Right atrium auricular region (tissue), 2 donors: ENCODE results near the gene C3orf85. TPM values are rescaled to one million over a fixed set of nuclear protein-coding genes. Genes with fewer than 3 reads are reported as not detected.

ENCODE experiments used
- DNase-seq: peaks from one replicate; pipeline ENCODE4 v3.0.0-alpha.2; 2019; ENCODE audit warnings: low spot score
- H3K27ac ChIP-seq, 2 donors: fragments of 200-600 bp; sonication (generic); 1 replicate in 1 of 2; 2 replicates in 1 of 2; pipeline ENCODE4 v1.5.1; 2016 to 2019
- H3K27me3 ChIP-seq, 2 donors: fragments of 200-600 bp; sonication (generic); one replicate each; pipeline versions ENCODE4 v1.5.1 to v1.6.0; 2017 to 2019
- H3K36me3 ChIP-seq: fragments of 200-600 bp; sonication (generic); one replicate; pipeline ENCODE4 v1.5.1; 2016
- H3K4me1 ChIP-seq, 2 donors: fragments of 200-600 bp; sonication (generic); one replicate each; pipeline versions ENCODE4 v1.5.1 to v1.6.0; 2017 to 2019
- H3K4me3 ChIP-seq, 2 donors: fragments of 200-600 bp; sonication (generic); 1 replicate in 1 of 2; 2 replicates in 1 of 2; pipeline ENCODE4 v1.5.1; 2017 to 2019; ENCODE audit warnings: mild to moderate bottlenecking in 1 of 2, moderate library complexity in 1 of 2
- H3K9me3 ChIP-seq, 2 donors: fragments of 200-600 bp; sonication (generic); one replicate each; pipeline ENCODE4 v1.5.1; 2019
- total RNA-seq, 2 donors: library from RNA; depleted of rRNA; stranded (reverse); fragments of >200 nt; gene quantifications; one replicate each; pipeline ENCODE4 v1.1.0, GENCODE V29; 2016
- TF ChIP-seq, protein P1 (sequence below), 2 donors: fragments of 200-600 bp; sonication (generic); IDR thresholded peaks; one replicate each; pipeline ENCODE4 v1.5.1; 2019; ENCODE audit warnings: antibody characterized with exemption in 2 of 2

The C3orf85 gene
- total RNA-seq, 2 donors from 2014 or later: not detected

DNA sequence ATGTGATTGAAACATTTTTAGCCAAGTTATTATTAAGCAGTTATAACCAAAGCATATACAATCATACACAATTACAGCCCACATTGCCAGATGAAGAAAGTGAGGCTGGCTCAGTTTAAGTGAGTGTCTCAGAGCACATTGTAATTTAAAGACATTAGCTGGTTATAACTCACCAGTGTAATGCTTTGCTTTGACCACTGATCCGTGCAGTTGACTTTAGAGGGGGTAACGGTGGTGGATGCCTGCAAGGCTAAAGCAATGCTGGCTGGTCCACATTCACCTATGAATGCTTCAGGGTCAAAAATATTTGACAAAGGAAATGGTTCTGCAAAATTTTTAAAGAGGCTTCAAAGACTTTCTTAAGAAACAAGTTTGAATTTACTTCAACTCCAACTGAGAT, 1.2 kb downstream of the C3orf85 start:
- Histone ChIP-seq H3K36me3 (no peaks in the 10 kb centered on the region), H3K27me3 (no peaks in the 10 kb centered on the region), H3K4me1 (no peaks in the 10 kb centered on the region), H3K27ac (no peak overlapping the region), H3K9me3 (no peaks in the 10 kb centered on the region), H3K4me3 (no peak overlapping the region)
- TF ChIP-seq, protein P1, sequence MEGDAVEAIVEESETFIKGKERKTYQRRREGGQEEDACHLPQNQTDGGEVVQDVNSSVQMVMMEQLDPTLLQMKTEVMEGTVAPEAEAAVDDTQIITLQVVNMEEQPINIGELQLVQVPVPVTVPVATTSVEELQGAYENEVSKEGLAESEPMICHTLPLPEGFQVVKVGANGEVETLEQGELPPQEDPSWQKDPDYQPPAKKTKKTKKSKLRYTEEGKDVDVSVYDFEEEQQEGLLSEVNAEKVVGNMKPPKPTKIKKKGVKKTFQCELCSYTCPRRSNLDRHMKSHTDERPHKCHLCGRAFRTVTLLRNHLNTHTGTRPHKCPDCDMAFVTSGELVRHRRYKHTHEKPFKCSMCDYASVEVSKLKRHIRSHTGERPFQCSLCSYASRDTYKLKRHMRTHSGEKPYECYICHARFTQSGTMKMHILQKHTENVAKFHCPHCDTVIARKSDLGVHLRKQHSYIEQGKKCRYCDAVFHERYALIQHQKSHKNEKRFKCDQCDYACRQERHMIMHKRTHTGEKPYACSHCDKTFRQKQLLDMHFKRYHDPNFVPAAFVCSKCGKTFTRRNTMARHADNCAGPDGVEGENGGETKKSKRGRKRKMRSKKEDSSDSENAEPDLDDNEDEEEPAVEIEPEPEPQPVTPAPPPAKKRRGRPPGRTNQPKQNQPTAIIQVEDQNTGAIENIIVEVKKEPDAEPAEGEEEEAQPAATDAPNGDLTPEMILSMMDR (IDR thresholded peaks at IDR 0.05): no peak
- DNase-seq: no peak

DNA sequence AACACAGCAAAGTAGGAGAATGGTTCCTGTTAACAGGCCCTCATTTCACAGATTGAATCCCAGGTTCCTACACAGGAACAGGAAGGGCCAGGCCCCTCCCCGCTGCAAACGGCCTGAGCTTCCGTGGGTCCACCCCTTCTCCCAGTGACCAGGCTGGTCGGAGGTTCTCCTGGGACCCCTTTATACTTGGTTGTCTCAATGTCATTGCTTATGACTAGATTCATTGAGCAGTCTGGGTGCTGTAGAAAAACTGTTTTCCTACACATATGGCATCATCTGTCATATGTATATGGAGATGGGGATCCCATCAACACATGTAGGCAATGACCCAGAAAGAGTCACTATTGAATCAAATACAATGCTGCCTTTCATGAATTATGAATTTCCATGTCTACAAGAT, 3.8 kb downstream of the C3orf85 start:
- DNase-seq: no peak

DNA sequence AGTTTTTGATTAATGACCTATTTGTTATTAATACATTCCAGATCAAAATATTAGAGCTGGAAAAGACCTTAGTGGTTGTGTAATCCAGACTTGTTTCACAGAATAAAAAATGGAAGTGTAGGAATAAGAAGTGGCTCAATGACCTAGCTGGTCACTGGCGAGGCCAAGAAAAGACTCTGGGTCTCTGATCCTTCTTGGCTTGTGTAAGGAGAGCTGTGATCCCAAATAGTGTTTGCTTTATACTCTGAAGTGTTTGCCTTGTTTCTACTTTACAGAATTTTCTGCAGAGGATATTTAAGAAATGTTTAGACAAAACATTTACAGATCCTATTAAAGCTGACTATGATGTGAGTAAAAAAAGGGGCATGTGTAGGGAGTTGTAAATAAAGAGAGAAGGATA, 7.1 kb downstream of the C3orf85 start:
- Histone ChIP-seq H3K36me3 (no peaks in the 10 kb centered on the region), H3K9me3 (peaks cover 0 to 5% of the 10 kb centered on the region in 2 donors), H3K4me1 (no peaks in the 10 kb centered on the region), H3K27me3 (no peaks in the 10 kb centered on the region), H3K4me3 (no peak overlapping the region), H3K27ac (no peak overlapping the region)
- no peak for DNase-seq
- TF ChIP-seq, protein P1 (IDR thresholded peaks at IDR 0.05): no peak

More for the DNA sequence above, 3.8 kb downstream of the C3orf85 start:
- H3K36me3 ChIP-seq: no peaks in the 10 kb centered on the region
- H3K9me3 ChIP-seq: no peaks in the 10 kb centered on the region
- H3K27ac ChIP-seq: no peak overlapping the region
- H3K4me3 ChIP-seq: no peak overlapping the region
- H3K27me3 ChIP-seq: no peaks in the 10 kb centered on the region
- TF ChIP-seq, protein P1 (IDR thresholded peaks at IDR 0.05): no peak
- no peaks in the 10 kb centered on the region for H3K4me1 ChIP-seq

DNA sequence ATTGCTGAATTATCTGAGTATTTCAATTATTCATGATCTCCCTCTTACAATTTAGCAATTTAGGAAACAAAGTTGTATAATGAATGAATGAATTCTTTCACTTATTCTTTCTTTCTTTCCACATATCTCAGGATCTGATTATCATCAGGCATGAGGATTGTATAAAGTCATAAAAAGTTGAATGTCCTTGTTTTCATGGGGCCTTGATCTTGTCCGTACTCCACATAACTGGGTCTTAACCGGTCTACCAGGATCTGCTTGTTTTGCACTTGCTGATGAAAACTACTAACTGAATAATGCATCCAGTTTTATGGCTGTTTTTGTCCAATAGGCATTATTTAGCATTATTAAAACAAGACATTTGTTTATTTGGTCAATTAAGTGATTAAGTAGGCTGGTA, 12.6 kb downstream of the C3orf85 start:
- Histone ChIP-seq H3K27ac (no peak overlapping the region), H3K27me3 (no peaks in the 10 kb centered on the region), H3K9me3 (peaks cover 0 to 5% of the 10 kb centered on the region in 2 donors), H3K4me1 (no peaks in the 10 kb centered on the region), H3K36me3 (no peaks in the 10 kb centered on the region), H3K4me3 (no peak overlapping the region)
- TF ChIP-seq, protein P1 (IDR thresholded peaks at IDR 0.05): no peak
- no peak for DNase-seq

DNA sequence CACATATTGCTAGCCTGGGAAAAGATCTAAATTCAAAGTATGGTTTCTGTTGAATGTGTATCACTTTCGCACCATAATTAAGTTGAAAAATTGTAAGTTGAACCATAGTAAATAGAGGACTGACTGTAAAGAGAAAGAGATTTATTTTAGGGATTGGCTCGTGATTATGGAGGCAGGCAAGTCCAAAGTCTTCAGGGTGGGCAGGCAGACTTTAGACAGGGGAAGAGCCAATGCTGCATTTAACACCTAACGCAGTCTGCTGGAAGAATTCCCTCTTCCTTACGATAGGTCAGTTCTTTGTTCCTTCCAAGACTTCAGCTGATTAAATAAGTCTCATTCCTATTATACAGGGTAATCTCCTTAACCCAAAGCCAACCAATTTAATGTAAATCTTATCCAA, 15.8 kb downstream of the C3orf85 start:
- Histone ChIP-seq H3K4me3 (no peak overlapping the region), H3K27me3 (no peaks in the 10 kb centered on the region), H3K4me1 (no peaks in the 10 kb centered on the region), H3K9me3 (no peaks in the 10 kb centered on the region), H3K36me3 (no peaks in the 10 kb centered on the region), H3K27ac (no peak overlapping the region)
- no peak for DNase-seq
- TF ChIP-seq, protein P1 (IDR thresholded peaks at IDR 0.05): no peak

DNA sequence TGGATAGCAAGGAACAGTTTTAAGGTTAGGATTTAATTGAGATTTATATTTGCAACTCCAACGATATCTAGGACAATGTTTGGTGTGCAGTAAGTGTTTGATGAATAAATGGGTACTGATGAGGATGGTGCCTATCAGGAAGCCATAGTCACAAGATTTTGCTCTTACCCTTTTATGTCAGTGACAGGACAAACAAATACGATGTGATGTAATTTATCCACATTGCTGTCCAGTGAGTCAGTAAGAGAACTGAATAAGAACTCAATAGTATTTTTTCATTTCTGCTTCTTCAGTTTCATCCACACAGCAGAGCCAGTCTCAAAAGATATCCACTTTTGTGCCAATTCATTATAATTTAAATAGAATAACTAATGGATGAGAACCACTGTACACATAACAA, 18.5 kb downstream of the C3orf85 start:
- DNase-seq: no peak
- TF ChIP-seq, protein P1 (IDR thresholded peaks at IDR 0.05): no peak
- H3K4me3 ChIP-seq: no peak overlapping the region
- H3K36me3 ChIP-seq: no peaks in the 10 kb centered on the region
- H3K4me1 ChIP-seq: no peaks in the 10 kb centered on the region
- peaks cover 0 to 7% of the 10 kb centered on the region in 2 donors for H3K9me3 ChIP-seq
- H3K27ac ChIP-seq: no peak overlapping the region
- no peaks in the 10 kb centered on the region for H3K27me3 ChIP-seq
